B cell (primary cell): Measurements from ENCODE around the gene SUPT7L. TPM values are rescaled to one million over a fixed set of nuclear protein-coding genes. Genes with fewer than 3 reads are reported as not detected.

Source experiments
- ATAC-seq: fragments of 200-7000 bp; cut with Tn5 transposase; one replicate; pipeline ENCODE4 v1.10.0; 2021; ENCODE audit warnings: low read depth, mild to moderate bottlenecking, moderate number of reproducible peaks, moderate library complexity
- CTCF ChIA-PET: fragments of 350-600 bp; sonication (Branson Sonifier 250); formaldehyde crosslinking; loops from one replicate; lab custom pipeline; 2021; ENCODE audit warnings: antibody characterized with exemption, inconsistent platforms; lab: Charles Lee
- POLR2A ChIA-PET: fragments of 350-600 bp; sonication (Branson Sonifier 250); formaldehyde crosslinking; loops from one replicate; lab custom pipeline; 2021; ENCODE audit warnings: antibody characterized with exemption; lab: Charles Lee
- DNase-seq: peaks from one replicate; pipeline ENCODE4 v3.0.0; 2013
- H2AFZ ChIP-seq: 2 replicates; pipeline ENCODE4 v1.6.1; 2012; ENCODE audit warnings: mild to moderate bottlenecking, low read depth, low read length; ENCODE audit not compliant: insufficient read depth, poor library complexity, severe bottlenecking
- H3K27ac ChIP-seq, 2 donors: 1 replicate in 1 of 2; 2 replicates in 1 of 2; pipeline ENCODE4 v1.5.1; 2012 to 2013; ENCODE audit warnings: low read length in 2 of 2, mild to moderate bottlenecking in 2 of 2, moderate library complexity in 1 of 2
- H3K27me3 ChIP-seq, 4 experiments: fragments of 200-600 bp in 1 of 4; sonication (generic) in 1 of 4; replicated peaks in 1 of 4; 1 replicate in 2 of 4; 2 replicates in 2 of 4; pipeline versions ENCODE4 v1.6.1 to v1.7.0; 2013 to 2016; ENCODE audit warnings: low read length in 3 of 4, mild to moderate bottlenecking in 2 of 4, mixed read lengths in 1 of 4, moderate library complexity in 1 of 4; ENCODE audit not compliant: insufficient read depth in 4 of 4, control insufficient read depth in 3 of 4; ENCODE audit errors: control extremely low read depth in 1 of 4
- H3K36me3 ChIP-seq, 2 experiments: replicated peaks in 1 of 2; 1 replicate in 1 of 2; 2 replicates in 1 of 2; pipeline versions ENCODE4 v1.6.1 to v1.7.1; 2013; ENCODE audit warnings: low read length in 1 of 2; ENCODE audit not compliant: insufficient read depth in 2 of 2, control insufficient read depth in 1 of 2; ENCODE audit errors: control extremely low read depth in 1 of 2, extremely low read depth in 1 of 2
- H3K4me1 ChIP-seq, 2 donors: fragments of 200-600 bp in 1 of 2; sonication (generic) in 1 of 2; 1 replicate in 1 of 2; 2 replicates in 1 of 2; pipeline versions ENCODE4 v1.5.1 to v1.6.1; 2013 to 2017; ENCODE audit warnings: low read length in 2 of 2; ENCODE audit not compliant: control insufficient read depth in 2 of 2, insufficient read depth in 2 of 2
- H3K4me2 ChIP-seq: replicated peaks from 2 replicates; pipeline ENCODE3; 2012; ENCODE audit warnings: mild to moderate bottlenecking, low read depth, low read length; ENCODE audit not compliant: poor library complexity, severe bottlenecking
- H3K4me3 ChIP-seq, 5 experiments: fragments of 200-600 bp in 1 of 5; sonication (generic) in 1 of 5; 1 replicate in 3 of 5; 2 replicates in 2 of 5; pipeline versions ENCODE4 v1.5.1 to v1.7.0; 2011 to 2016; ENCODE audit warnings: low read length in 4 of 5, mild to moderate bottlenecking in 4 of 5, low read depth in 2 of 5, control low read depth in 1 of 5, moderate library complexity in 1 of 5; ENCODE audit not compliant: insufficient read depth in 1 of 5; ENCODE audit errors: control extremely low read depth in 1 of 5, extremely low read depth in 1 of 5
- H3K79me2 ChIP-seq: fragments of 200-600 bp; sonication (generic); one replicate; pipeline ENCODE4 v1.6.0; 2016; ENCODE audit warnings: low read length; ENCODE audit not compliant: control insufficient read depth, insufficient read depth
- H3K9ac ChIP-seq: fragments of 200-600 bp; sonication (generic); 2 replicates; pipeline ENCODE4 v1.6.1; 2017; ENCODE audit warnings: mild to moderate bottlenecking, low read length, moderate library complexity
- H3K9me3 ChIP-seq, 3 donors: one replicate each; pipeline versions ENCODE4 v1.6.1 to v1.7.1; 2013; ENCODE audit warnings: low read length in 2 of 3; ENCODE audit not compliant: control insufficient read depth in 2 of 3, insufficient read depth in 1 of 3; ENCODE audit errors: control extremely low read depth in 1 of 3
- H4K20me1 ChIP-seq: 2 replicates; pipeline ENCODE4 v1.6.0; 2012; ENCODE audit warnings: mild to moderate bottlenecking, low read length; ENCODE audit not compliant: insufficient read depth, control insufficient read depth, poor library complexity, severe bottlenecking
- H3K27ac Mint-ChIP-seq: one replicate; pipeline ENCODE4 v1.8.0; 2021; ENCODE audit warnings: mixed read lengths
- H3K27me3 Mint-ChIP-seq: one replicate; pipeline ENCODE4 v1.8.0; 2021; ENCODE audit warnings: mixed read lengths
- H3K4me1 Mint-ChIP-seq: one replicate; pipeline ENCODE4 v1.8.0; 2021; ENCODE audit warnings: mixed read lengths
- H3K4me3 Mint-ChIP-seq: one replicate; pipeline ENCODE4 v1.8.0; 2021; ENCODE audit warnings: mixed read lengths
- H3K9me3 Mint-ChIP-seq: one replicate; pipeline ENCODE4 v1.8.0; 2022; ENCODE audit warnings: mixed read lengths; ENCODE audit not compliant: insufficient read depth
- CTCF ChIP-seq: fragments of 200-600 bp; IDR thresholded peaks from one replicate; pipeline ENCODE4 v1.8.0; 2022; ENCODE audit warnings: antibody characterized with exemption, mild to moderate bottlenecking
- EZH2 ChIP-seq: IDR thresholded peaks from 2 replicates; pipeline ENCODE4 v1.6.1; 2012; ENCODE audit warnings: borderline replicate concordance, low read depth, mild to moderate bottlenecking, moderate library complexity, low read length; ENCODE audit not compliant: insufficient read depth, poor library complexity, severe bottlenecking
- WGBS: methylation state at CpG from one replicate; pipeline ENCODE4 v1.1.5; 2013; ENCODE audit warnings: missing lambda C conversion rate; ENCODE audit not compliant: insufficient coverage; 5-methylcytosine and 5-hydroxymethylcytosine counted together
- intact Hi-C: fragments of 100-400 bp; cut with micrococcal nuclease; formaldehyde crosslinking; loops from one replicate; pipeline ENCODE4 v1.10.0; 2022
- polyA plus RNA-seq: library from polyadenylated mRNA; depleted of rRNA; stranded (reverse); fragments of >200 nt; gene quantifications from 2 replicates; pipeline ENCODE4 v1.2.3, GENCODE V29; 2012
- total RNA-seq, 2 donors: library from RNA; stranded (reverse); fragments of 120-200 nt in 1 of 2; gene quantifications; 1 replicate in 1 of 2; 2 replicates in 1 of 2; pipeline versions ENCODE4 v1.2.3 to v1.2.4, GENCODE V29; 2013 to 2022

Gene SUPT7L
- total and polyA plus RNA-seq, 2 donors (not counting 1 experiment from before 2014, with no cell fraction given): 40.2 to 42.4 TPM

GRCh38 chr2:27638037-27638637 lies 25.3 kb downstream of the SUPT7L start:
- no peak overlapping the region for H3K4me3 ChIP-seq
- no peak for TF ChIP-seq EZH2
- TF ChIP-seq CTCF: no peak
- H3K9me3 ChIP-seq: no peaks in the 10 kb centered on the region
- H3K4me1 ChIP-seq: no peaks in the 10 kb centered on the region
- H3K27ac ChIP-seq: no peak overlapping the region
- no CpG with 5 or more reads among the region's 3 CpGs for WGBS
- no peaks in the 10 kb centered on the region for H3K79me2 ChIP-seq
- CTCF ChIA-PET: no interaction called here
- H2AFZ ChIP-seq: no peak overlapping the region
- H3K4me3 Mint-ChIP-seq: no peak overlapping the region
- POLR2A ChIA-PET: no interaction called here
- no peaks in the 10 kb centered on the region for H4K20me1 ChIP-seq
- H3K4me2 ChIP-seq: no peak overlapping the region
- no peaks in the 10 kb centered on the region for H3K27me3 Mint-ChIP-seq
- ATAC-seq (no peak), DNase-seq (no peak)
- no peak overlapping the region for H3K9ac ChIP-seq
- intact Hi-C loops: no loop called here
- H3K27ac Mint-ChIP-seq: no peak overlapping the region
- H3K27me3 ChIP-seq: no peaks in the 10 kb centered on the region
- no peaks in the 10 kb centered on the region for H3K4me1 Mint-ChIP-seq
- H3K9me3 Mint-ChIP-seq: no peaks in the 10 kb centered on the region
- H3K36me3 ChIP-seq: peaks cover 19 to 79% of the 10 kb centered on the region in 2 experiments

DNA sequence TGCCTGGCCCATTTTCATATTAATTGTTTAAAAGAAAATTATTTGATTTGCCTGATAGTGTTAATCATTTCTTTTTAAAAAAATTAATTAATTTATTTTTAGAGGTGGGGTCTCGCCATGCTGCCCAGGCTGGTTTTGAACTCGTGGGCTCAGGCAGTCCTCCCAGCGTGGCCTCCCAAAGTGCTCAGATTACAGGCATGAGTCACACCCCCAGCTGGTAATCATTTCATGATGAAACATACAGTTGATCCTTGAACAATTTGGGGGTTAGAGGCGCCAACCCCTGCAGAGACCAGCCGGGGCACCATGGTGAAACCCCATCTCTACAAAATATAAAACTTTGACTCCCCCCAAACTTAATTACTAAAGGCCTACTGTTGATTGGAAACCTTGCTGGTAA lies 26.6 kb downstream of the SUPT7L start:
- no peaks in the 10 kb centered on the region for H4K20me1 ChIP-seq
- intact Hi-C loops: no loop called here

More for the DNA sequence above, 26.6 kb downstream of the SUPT7L start:
- TF ChIP-seq EZH2: no peak
- no peak for TF ChIP-seq CTCF
- Mint-ChIP-seq H3K27me3 (no peaks in the 10 kb centered on the region), H3K4me1 (no peaks in the 10 kb centered on the region), H3K9me3 (no peaks in the 10 kb centered on the region), H3K27ac (no peak overlapping the region), H3K4me3 (no peak overlapping the region)
- ATAC-seq (no peak), DNase-seq (no peak)
- CTCF ChIA-PET: no interaction called here
- no peak overlapping the region for H3K4me3 ChIP-seq
- peaks cover 16 to 78% of the 10 kb centered on the region in 2 experiments for H3K36me3 ChIP-seq
- POLR2A ChIA-PET: no interaction called here
- H2AFZ ChIP-seq: no peak overlapping the region
- H3K4me1 ChIP-seq: no peaks in the 10 kb centered on the region
- no peaks in the 10 kb centered on the region for H3K27me3 ChIP-seq
- H3K9me3 ChIP-seq: no peaks in the 10 kb centered on the region
- H3K79me2 ChIP-seq: no peaks in the 10 kb centered on the region
- no peak overlapping the region for H3K4me2 ChIP-seq
- 100% methylated on average over 1 of the region's 5 CpGs for WGBS
- no peak overlapping the region for H3K9ac ChIP-seq
- H3K27ac ChIP-seq: no peak overlapping the region
